Muscle of back (tissue), 11 donors: ENCODE results near the gene ACCSL. TPM values are rescaled to one million over a fixed set of nuclear protein-coding genes. Genes with fewer than 3 reads are reported as not detected.
A peak's percentile ranks its signal among the peaks of the same experiment; 100 is the strongest.

Source experiments
- DNase-seq, 3 donors: peaks; one replicate each; pipeline versions ENCODE4 v3.0.0 to v3.0.0-alpha.2; 2013
- polyA plus RNA-seq, 10 donors: library from polyadenylated mRNA; unstranded; fragments of 120-200 nt; gene quantifications; one replicate each; pipeline ENCODE4 v1.2.1, GENCODE V29; 2013; ENCODE audit not compliant: insufficient read length in 10 of 10

The ACCSL gene
- polyA plus RNA-seq, 10 donors = not detected

- no peak for DNase-seq
These were observed 10.5 kb downstream of the ACCSL start for GRCh38 chr11:44058275-44058674.

GRCh38 chr11:44065161-44065661 is 17.4 kb downstream of the ACCSL start:
- peak in 1 of 3 donors; percentile 2 for DNase-seq

DNA sequence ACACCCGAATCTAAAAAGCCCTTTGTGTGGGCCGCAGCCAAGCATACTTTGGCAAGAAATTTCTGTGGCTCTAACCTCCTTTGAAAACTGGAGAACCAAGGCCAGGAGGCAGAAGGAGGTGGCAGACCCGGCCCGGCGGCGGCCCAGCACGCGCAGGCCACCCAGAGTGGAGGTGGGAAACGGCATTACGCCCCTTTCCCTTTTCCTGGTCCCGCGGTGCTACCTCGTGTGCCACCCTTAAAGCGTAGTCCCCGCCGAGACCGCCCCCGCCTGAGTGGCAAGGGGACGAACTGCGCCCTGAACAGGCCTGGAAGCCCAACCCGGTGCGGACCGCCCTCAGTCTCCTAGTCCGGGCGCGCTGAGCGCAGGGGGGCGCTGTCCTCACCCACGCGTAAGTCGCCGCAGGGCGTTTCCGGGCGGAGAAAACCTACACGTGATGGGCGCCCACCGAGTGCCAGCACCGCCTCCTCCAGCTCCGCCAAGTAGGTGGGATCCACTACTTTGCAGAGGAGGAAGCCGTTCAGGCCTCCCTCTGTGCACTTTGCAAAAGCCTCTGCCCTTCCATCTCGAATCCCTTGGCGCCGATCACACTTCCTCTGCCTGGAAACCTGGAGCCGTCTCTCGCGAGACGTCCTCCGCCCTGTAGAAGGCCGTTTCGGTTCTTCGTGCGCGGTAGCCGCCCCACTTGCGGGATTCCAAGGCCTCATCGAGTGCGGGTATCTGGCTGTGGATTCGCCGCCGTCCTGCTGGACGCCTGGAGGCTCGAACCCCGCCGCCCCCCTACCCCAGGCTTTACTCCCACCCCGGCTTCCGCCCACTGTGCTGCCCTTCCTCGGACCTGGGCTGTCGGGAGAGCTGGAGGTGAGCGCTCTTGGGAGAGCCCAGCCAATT is 18.3 kb downstream of the ACCSL start, which contains the start of gene ACCS:
TSS of gene ACCS (plus strand) at position 430 of the 891 bp plus-strand sequence. CDS start 1,358 bp downstream, outside the sequence.
- peak; percentile 92 to 98 (median 95) for DNase-seq

DNA sequence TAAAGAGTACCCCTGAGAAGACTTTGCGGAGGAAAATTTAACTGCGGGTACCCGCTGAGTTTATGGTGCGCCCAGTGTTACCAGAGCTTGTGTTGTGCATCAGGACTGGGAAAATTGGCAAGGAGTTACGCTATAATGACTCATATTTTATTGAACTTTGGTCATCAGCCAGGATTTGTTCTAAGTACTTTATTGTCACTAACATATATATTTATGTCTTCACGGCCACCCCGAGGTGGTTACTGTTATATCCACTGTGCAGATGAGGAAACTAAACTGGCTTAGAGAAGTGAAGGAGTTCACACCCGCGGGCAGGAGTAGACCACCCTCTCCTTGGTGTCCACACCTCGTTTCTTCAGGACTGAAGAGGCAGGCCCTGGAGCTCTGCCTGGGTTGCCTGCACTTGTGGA is 19.0 kb downstream of the ACCSL start:
- peak in 2 of 3 donors; percentile 35 to 38 for DNase-seq

- DNase-seq = no peak
These were observed 19.5 kb downstream of the ACCSL start for GRCh38 chr11:44067266-44067665.

DNA sequence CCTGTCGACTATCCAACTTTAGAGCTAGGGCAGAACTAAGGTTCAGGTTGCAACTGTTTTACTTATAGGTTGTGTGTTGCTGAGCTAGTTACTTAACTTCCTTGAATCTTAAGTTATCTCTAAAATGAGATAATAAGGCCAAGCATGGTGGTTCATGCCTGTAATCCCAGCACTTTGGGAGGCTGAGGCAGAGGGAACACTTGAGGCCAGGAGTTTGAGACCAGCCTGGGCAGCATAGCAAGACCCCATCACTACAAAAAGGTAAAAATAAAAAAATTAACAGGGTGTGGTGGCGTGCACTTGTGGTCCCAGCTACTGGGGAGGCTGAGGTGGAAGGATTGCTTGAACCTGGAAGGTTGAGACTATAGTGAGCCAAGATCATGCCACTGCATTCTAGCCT is 20.4 kb downstream of the ACCSL start:
- DNase-seq = no peak

DNA sequence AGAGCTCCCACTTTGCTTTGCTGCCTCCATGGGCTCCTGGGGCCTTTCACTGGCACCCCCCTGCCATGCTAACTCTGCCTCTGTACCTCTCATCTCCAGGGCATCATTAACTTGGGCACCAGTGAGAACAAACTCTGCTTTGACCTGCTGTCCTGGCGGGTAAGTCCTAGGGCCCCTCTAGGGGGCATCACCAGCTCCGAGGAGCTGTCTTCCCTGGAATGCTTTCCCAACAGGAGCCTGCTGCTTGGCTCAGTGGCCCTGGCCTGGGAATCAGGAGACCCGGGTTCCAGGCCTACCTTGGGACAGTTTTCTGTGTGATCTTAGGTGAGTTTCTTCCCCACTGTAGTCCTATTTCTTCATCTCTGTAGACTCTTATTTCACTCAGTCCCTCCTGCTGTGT is 23.4 kb downstream of the ACCSL start:
- no peak for DNase-seq

GRCh38 chr11:44072757-44073658 is 25.2 kb downstream of the ACCSL start:
- DNase-seq = no peak

GRCh38 chr11:44078794-44079193 is 31.0 kb downstream of the ACCSL start:
- DNase-seq = no peak

DNA sequence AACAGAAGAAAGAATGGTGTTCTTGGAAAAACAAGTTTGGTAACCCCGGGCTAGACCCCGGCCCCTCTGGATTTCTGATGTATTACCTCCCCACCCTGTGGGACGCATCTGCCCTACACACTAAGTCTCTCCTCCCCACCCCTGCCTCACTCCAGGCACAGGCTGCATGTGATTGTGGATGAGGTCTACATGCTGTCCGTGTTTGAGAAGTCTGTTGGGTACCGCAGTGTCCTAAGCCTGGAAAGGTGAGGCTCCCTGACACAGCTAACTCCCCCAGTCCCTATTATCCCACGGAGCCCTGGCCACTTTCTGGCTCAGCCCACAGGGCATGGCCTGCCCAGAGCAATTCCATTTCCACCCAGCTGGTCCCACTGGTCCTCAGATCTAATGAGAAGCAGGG is 31.6 kb downstream of the ACCSL start:
- no peak for DNase-seq

GRCh38 chr11:44080951-44081350 is 33.2 kb downstream of the ACCSL start:
- DNase-seq = no peak

DNA sequence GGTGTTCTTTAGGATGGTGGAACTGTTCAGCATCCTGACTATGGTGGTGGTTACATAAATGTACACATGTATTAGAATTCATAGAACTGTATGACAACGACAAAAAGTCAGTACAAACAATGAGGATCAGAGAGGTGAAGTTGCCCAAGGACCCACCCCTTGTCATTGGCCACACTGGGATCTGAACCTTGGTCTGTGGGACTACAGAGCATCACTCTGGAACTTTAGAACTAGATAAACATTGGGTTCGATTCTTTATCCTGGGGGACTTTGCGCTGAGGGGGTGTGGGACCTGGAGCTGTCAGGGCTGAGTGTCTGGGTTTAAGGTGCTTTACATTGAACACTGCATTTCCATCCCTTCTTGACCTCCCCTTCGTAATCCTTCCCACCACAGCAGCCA is 34.9 kb downstream of the ACCSL start:
- DNase-seq = no peak

DNA sequence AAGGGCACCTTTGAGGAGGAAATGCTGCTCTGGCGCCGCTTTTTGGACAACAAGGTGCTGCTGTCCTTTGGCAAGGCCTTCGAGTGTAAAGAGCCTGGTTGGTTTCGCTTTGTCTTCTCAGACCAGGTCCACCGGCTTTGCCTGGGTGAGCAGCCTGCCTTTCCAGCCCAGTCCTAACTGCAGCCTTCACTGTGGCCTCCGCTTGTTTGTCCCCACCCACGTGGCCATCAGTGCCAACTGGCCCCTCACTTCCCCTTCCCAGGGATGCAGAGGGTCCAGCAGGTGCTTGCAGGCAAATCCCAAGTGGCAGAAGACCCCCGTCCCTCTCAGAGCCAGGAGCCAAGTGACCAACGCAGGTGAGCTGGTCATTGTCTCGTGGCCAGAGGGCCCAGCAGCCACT is 35.7 kb downstream of the ACCSL start:
- DNase-seq = no peak

DNA sequence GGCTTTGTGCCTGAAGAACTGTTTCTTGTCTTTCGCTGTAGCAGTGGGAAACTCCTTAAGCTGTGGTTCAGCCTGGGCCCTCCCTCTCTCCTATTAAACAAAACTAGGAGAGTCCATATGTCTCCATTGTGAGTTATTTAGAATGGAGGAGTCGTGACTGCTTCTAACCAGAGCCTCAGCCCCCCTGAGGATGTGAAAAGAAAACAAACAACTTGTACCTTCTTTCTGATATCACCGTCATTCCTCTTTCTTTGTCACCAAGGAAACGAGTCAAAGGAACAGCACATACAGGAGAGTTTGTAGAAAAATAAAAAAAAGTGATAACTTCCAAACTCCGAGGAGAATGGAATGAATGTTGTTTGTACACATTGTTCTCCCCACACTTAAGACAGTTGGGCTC is 36.1 kb downstream of the ACCSL start:
- no peak for DNase-seq

- DNase-seq = no peak
These were observed 37.5 kb downstream of the ACCSL start for GRCh38 chr11:44085330-44085729.

- DNase-seq = no peak
These were observed 40.6 kb downstream of the ACCSL start for GRCh38 chr11:44088377-44088776.

GRCh38 chr11:44088871-44089270 is 41.1 kb downstream of the ACCSL start:
- DNase-seq = no peak

DNA sequence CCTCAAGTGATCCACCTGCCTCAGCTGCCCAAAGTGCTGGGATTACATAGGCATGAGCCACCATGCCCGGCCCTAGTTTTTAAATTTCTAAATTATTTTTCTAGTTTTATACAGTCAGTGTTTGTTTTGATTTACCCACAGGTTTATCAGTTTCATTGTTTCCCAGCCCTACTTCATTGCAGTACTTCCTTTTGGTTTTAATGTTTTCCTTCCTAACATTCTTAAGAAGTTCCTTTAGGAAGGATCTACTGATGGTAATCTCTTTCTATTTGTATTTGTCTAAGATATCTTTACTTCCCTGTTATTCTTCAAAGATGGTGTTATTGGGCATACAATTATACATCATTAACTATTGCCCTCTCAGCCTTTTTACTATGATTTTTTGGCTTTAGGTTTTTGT is 42.8 kb downstream of the ACCSL start:
- no peak for DNase-seq

DNA sequence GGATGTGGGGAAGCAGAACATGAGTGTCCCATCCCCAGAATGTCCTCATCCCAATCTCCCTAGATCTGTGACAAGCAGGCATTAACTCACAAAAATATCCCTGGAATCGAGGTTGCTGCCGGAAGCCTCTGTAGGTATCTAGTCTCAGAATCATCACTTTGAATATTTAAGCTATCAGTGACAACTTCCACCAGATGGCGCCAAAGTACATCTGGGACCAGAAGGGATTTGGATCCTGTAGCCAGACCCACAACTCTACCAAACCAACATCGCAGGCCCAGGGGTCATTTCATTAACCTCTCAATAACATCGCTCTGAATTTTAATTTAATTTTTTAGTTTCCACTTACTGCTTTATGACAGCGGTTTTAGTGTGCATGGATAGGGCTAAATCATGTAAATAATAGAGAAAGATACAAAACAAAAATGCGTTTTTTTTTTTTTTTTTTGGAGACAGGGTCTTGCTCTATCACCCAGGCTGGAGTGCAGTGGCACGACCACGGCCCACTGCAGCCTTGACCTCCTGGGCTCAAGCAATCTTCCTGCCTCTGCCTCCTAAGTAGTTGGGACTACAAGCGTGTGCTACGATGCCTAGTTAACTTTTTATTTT is 46.6 kb downstream of the ACCSL start:
- peak; percentile 81 to 90 (median 87) for DNase-seq

- peak; percentile 79 to 95 (median 92) for DNase-seq
These were observed 48.0 kb downstream of the ACCSL start, which contains the start of gene EXT2 for GRCh38 chr11:44095506-44096359. EXT2 (plus strand) TSS chr11:44095678; CDS start chr11:44107713, 12,035 bp downstream.
